Fibroblast of skin of left quadriceps (primary cell): ENCODE data around the gene FOXA3.
A peak's percentile ranks its signal among the peaks of the same experiment; 100 is the strongest.
"Not testable (repeated sequence)": the region's sequence is repeated elsewhere in the genome, so short reads cannot be mapped to it uniquely, and the experiment has no call there.

ENCODE experiments used
- DNase-seq, 2 experiments: peaks; one replicate each; pipeline ENCODE4 v3.0.0-alpha.2; 2013; ENCODE audit warnings: low read depth in 2 of 2

Gene FOXA3

GRCh38 chr19:45889210-45889885 lies 25.2 kb downstream of the FOXA3 start:
- no peak for DNase-seq

GRCh38 chr19:45890877-45891276 lies 26.8 kb downstream of the FOXA3 start:
- no peak for DNase-seq

GRCh38 chr19:45895519-45895972 lies 31.4 kb downstream of the FOXA3 start:
- no peak for DNase-seq

GRCh38 chr19:45895983-45896599 lies 32.0 kb downstream of the FOXA3 start:
- DNase-seq: not testable (repeated sequence)

- no peak for DNase-seq
Measured at GRCh38 chr19:45897261-45897812, 33.2 kb downstream of the FOXA3 start.

GRCh38 chr19:45899253-45899652 lies 35.1 kb downstream of the FOXA3 start:
- DNase-seq: no peak

- DNase-seq: no peak
Measured at GRCh38 chr19:45899919-45900589, 35.9 kb downstream of the FOXA3 start.

GRCh38 chr19:45900738-45901431 lies 36.8 kb downstream of the FOXA3 start:
- no peak for DNase-seq

- DNase-seq: no peak
Measured at GRCh38 chr19:45901432-45901911, 37.3 kb downstream of the FOXA3 start.

GRCh38 chr19:45901912-45902650 lies 38.0 kb downstream of the FOXA3 start, which contains the start of gene MYPOP:
Gene MYPOP, minus strand, starts transcription at chr19:45902613. Its CDS starts 840 bp downstream, at chr19:45901773.
- no peak for DNase-seq

- peak; percentile 94 for DNase-seq
Measured at GRCh38 chr19:45902651-45903625, 38.8 kb downstream of the FOXA3 start.

- DNase-seq: no peak
Measured at GRCh38 chr19:45905011-45905410, 40.9 kb downstream of the FOXA3 start.

- DNase-seq: no peak
Measured at GRCh38 chr19:45906221-45906620, 42.1 kb downstream of the FOXA3 start.

GRCh38 chr19:45908956-45909355 lies 44.8 kb downstream of the FOXA3 start:
- no peak for DNase-seq

GRCh38 chr19:45911291-45911690 lies 47.2 kb downstream of the FOXA3 start:
- no peak for DNase-seq

GRCh38 chr19:45913874-45914830 lies 50.0 kb downstream of the FOXA3 start, which contains the start of gene NANOS2:
Gene NANOS2, minus strand, starts transcription at chr19:45914778. Its CDS starts 85 bp downstream, at chr19:45914693.
- no peak for DNase-seq

- DNase-seq: no peak
Measured at GRCh38 chr19:45917421-45918091, 53.4 kb downstream of the FOXA3 start.

GRCh38 chr19:45918721-45919120 lies 54.6 kb downstream of the FOXA3 start:
- DNase-seq: no peak
